NCI-H2196 treated with DMSO at 0.1 percent for 48 hours (cell line): ENCODE measurements around the gene BLCAP.
A peak's percentile ranks its signal among the peaks of the same experiment; 100 is the strongest.

Source experiments
- DNase-seq: peaks from one replicate; lab custom pipeline; 2025; ENCODE audit not compliant: unreplicated experiment; lab: John Stamatoyannopoulos, UW

BLCAP gene

GRCh38 chr20:37530696-37531095 lies 3.0 kb upstream of the BLCAP start:
- no peak for DNase-seq

DNA sequence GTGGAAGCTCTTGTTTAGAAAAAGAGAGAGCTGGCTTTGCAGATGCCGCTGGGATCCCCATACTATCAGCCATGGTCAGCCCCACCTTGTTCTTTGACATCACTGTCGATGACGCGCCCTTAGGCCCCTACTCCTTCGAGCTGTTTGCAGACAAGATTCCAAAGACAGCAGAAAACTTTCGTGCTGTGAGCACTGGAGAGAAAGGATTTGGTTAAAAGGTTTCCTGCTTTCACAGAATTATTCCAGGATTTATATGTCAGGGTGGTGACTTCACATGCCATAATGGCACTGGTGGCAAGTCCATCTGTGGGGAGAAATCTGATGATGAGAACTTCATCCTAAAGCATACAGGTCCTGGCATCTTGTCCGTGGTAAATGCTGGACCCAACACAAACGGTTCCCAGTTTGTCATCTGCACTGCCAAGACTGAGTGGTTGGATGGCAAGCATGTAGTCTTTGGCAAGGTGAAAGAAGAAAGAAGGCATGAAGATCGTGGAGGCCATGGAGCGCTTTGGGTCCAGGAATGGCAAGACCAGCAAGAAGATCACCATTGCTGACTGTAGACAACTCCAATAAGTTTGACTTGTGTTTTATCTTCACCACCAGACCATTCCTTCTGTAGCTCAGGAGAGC lies 2.4 kb upstream of the BLCAP start:
- no peak for DNase-seq

- DNase-seq: no peak
These were observed 1.7 kb upstream of the BLCAP start for GRCh38 chr20:37529214-37529967.

DNA sequence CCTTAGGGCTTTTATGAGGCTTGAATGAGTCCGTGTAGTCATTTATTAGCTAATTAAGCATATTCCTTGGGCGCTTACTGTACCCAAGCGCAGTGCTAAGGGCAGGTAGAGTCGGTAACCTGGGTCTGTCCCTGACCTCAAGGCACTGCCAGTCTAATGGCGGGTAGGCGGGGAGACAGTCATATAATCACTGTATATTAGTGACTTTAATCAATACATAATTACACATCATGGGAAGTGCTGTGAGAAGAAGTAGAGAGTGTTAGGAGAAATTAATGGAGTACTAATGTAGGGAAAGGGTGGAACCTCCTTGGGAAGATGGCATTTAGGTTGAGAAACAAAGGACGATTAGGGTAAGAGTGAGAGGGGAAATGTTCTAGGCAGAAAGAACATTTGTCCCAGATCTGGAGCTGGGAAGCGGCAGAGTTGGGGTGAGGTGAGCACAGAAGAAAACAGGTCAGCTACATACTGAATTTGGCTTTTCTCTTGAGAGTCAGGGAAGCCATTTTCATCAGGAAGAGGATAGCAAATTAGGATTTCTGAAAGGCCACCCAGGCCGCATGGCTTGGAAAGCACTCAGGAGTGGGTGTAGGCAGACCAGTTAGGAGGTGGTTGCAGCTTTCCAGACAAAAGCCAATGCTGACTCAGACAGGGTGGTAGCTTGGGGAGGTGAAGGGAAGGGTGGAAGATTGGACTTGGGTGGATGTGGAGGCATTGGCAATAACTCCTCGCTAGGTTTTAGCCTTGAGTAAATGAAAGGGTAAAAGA lies 954 bp upstream of the BLCAP start:
- DNase-seq: no peak

DNA sequence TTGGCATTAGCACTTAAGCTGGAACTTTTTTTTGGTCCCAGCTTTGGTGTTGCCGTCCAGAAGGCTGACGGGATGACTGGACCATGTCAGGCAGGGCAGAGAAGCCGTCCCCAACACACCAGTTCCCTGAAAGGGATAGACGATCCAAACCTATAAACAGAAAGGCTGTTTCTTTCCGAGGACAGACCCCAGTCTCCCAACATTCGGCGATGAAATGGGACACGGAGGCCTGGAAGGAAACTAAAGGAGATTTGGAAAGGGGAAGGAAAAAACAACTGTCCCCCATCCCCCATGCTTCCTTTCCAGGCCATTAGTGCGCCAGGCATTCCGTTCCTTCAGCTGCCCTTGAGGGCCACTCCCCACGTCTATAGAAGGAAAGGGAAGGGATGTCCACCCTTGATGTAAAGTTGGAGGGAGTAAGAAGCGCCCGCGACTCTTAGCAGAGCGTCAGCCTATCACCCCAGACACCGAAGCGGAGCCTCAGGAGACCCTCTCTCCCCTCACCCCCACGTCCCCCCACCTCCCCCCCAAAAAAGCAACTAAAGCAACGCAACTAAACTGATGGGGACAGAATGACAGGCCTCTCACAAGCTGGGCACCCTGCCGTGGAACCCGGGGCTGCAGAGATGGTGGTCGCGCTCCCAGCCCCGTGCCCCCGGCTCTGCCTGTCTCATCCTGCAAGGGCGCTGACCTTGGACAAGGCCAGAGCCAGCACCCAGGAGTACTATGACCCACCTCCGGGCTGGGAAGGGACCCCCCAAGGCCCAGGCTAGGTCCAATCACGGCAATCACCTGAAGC lies 638 bp downstream of the BLCAP start:
- DNase-seq: no peak

GRCh38 chr20:37526238-37526838 lies 1.3 kb downstream of the BLCAP start:
- no peak for DNase-seq

DNA sequence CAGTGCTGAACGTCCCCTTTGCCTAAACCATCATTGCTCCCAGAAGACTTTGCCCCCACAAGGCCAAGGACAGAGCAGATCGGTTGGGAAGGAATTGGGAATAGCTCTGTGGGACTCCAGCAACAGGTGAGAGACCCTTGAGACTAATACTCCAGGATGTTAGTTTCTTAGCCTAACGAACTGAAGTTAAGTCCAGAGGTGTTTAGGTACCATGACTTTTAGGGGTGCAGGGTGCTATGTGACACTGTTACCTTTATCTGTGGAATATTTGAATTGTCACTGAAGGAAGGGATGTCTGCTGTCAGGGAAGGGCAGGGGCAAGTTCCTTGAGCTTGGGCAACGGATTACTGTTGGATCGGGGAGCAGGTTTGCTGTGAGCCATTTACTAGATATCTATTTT lies 1.9 kb downstream of the BLCAP start:
- DNase-seq: no peak

GRCh38 chr20:37524859-37525708 lies 2.6 kb downstream of the BLCAP start:
- no peak for DNase-seq

GRCh38 chr20:37523911-37524700 lies 3.6 kb downstream of the BLCAP start:
- DNase-seq: no peak

- no peak for DNase-seq
These were observed 4.7 kb downstream of the BLCAP start for GRCh38 chr20:37523012-37523391.

- no peak for DNase-seq
These were observed 5.2 kb downstream of the BLCAP start for GRCh38 chr20:37522260-37523011.

- DNase-seq: no peak
These were observed 6.5 kb downstream of the BLCAP start, which contains the start of gene NNAT for GRCh38 chr20:37521061-37521771. Gene NNAT, plus strand, starts transcription at chr20:37521250. Its CDS starts 82 bp downstream, at chr20:37521332.

- no peak for DNase-seq
These were observed 7.2 kb downstream of the BLCAP start for GRCh38 chr20:37520419-37520955.

DNA sequence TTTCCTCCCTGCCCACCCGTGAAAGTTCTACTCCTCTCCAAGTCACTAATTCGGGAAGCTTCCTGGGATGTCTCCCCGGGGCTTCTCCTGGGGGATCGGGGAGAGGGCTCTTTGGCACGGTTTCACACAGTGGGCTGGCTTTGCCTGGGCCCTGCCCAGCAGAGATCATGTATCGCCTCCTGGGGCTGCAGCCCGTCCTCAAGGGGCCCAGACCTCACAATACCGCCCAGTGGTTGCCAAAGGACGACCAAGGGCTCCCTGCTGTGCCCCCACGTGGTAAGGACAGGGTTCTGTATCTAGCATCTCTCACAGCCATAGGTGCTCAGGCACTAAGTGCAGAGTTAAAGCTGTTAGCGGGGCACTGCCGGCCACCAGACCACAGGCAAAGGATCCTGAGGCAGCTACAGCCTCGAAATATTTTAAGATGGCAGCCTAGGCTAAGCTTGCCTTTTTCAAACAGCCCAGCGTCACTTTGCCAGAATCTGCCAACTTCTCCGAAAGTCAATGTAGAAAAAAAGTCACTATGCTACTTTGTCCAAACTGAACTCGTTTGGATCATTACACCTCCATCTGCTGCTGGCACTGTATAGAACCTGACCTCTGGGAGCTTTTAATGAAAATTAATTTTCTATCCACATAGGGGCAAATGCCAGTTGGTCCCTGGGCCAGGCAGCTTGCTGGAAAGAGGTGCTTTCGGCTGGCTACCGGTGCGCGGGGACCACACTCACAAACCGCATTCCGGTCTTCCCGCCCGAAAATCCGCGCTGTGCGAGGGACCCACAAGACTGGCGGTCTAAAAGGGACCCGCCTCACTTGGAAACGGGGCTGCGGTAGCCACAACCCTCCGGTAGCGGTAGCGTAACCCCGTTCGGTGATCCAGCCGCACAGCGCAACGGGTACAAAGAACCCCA lies 7.9 kb downstream of the BLCAP start:
- DNase-seq: peak; percentile 56

- peak; percentile 55 for DNase-seq
These were observed 8.8 kb downstream of the BLCAP start for GRCh38 chr20:37518606-37519507.
